SH-SY5Y (cell line): ENCODE data around the gene ZNF160.

ENCODE experiments used
- GATA2 ChIP-seq: IDR thresholded peaks from 2 replicates; pipeline ENCODE4 v1.6.1; 2011; ENCODE audit warnings: mild to moderate bottlenecking, low read depth, low read length
- GATA3 ChIP-seq: IDR thresholded peaks from 2 replicates; pipeline ENCODE4 v1.6.1; 2011; ENCODE audit warnings: low read depth, mild to moderate bottlenecking, low read length, moderate library complexity

DNA sequence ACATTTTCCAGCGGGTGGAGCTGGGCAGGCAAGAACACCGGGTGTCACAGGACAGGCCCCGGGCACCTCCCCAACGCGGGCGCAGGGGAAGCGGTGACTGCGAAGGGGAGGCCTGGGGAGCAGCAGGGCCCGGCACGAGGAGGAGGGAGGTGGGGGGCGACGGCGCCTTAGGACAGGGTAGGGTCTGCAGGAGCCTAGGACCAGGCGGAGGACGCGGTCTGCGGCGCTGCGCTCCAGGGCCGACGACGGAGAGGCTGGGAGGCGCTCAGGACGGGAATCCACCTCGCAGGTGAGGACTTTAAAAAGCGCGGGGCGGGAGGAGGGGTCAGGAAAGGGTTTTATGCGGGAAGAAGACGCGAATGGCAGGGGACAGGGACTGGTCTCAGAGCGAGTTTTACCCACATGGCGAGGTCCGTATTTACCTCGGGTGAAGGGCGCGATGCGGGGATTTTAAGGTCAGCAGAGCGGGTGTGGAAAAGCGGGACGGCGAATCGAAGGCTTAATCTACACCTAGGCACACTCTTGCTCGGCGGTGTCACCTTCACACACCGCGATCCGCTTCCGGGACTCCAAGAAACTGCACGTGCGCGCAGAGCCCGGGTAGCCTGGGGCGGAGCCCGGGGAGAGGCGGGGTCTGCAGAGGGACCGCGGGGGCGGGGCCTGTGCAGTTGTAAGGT, 45.2 kb downstream of the ZNF160 start:
- TF ChIP-seq GATA2 (no peak), GATA3 (no peak)
